HepG2 (cell line): ENCODE results near the gene RARA. TPM values are rescaled to one million over a fixed set of nuclear protein-coding genes. Genes with fewer than 3 reads are reported as not detected.

Experiments
- CBX5 ChIP-seq: sonication (generic); formaldehyde crosslinking; IDR thresholded peaks from 2 replicates; pipeline ENCODE4 v1.4.0; 2020; ENCODE audit warnings: missing genetic modification reagents, borderline replicate concordance
- GATAD1 ChIP-seq: IDR thresholded peaks from 2 replicates; pipeline ENCODE4 v1.6.1; 2016; ENCODE audit warnings: missing genetic modification reagents, missing compliant biosample characterization
- IKZF1 ChIP-seq: fragments of 450-650 bp; IDR thresholded peaks from 2 replicates; pipeline ENCODE4 v1.7.1; 2016
- KDM5A ChIP-seq: fragments of 200-600 bp; sonication (generic); IDR thresholded peaks from 2 replicates; pipeline ENCODE4 v1.7.0; 2018; ENCODE audit warnings: antibody characterized with exemption, mild to moderate bottlenecking, low read length, borderline replicate concordance
- NCOA5 ChIP-seq: sonication (generic); formaldehyde crosslinking; IDR thresholded peaks from 2 replicates; pipeline ENCODE4 v1.4.0; 2020; ENCODE audit warnings: missing genetic modification reagents
- NONO ChIP-seq, 2 experiments: fragments of 450-650 bp in 1 of 2; sonication (generic) in 1 of 2; formaldehyde crosslinking in 1 of 2; IDR thresholded peaks in 1 of 2; conservative IDR thresholded peaks in 1 of 2; 2 replicates each; pipeline versions ENCODE4 v1.6.1 to v1.8.0; 2017 to 2022; ENCODE audit warnings: mild to moderate bottlenecking in 1 of 2, missing genetic modification reagents in 1 of 2, moderate library complexity in 1 of 2
- RBM39 ChIP-seq: fragments of 200-400 bp; formaldehyde crosslinking; IDR thresholded peaks from one replicate; pipeline ENCODE4 v1.6.1; 2018; ENCODE audit warnings: antibody characterized with exemption, mild to moderate bottlenecking, low read depth, low read length; ENCODE audit not compliant: poor library complexity, severe bottlenecking
- SALL2 ChIP-seq: sonication (generic); formaldehyde crosslinking; IDR thresholded peaks from 2 replicates; pipeline ENCODE4 v1.8.1; 2023; ENCODE audit warnings: mild to moderate bottlenecking, missing genetic modification reagents, inconsistent platforms
- SATB2 ChIP-seq: sonication (generic); formaldehyde crosslinking; IDR thresholded peaks from 2 replicates; pipeline ENCODE4 v1.5.0; 2020; ENCODE audit warnings: missing genetic modification reagents
- ZNF124 ChIP-seq: sonication (generic); formaldehyde crosslinking; IDR thresholded peaks from 2 replicates; pipeline ENCODE4 v1.4.0; 2020; ENCODE audit warnings: missing genetic modification reagents
- ZNF263 ChIP-seq: sonication (generic); formaldehyde crosslinking; IDR thresholded peaks from 2 replicates; pipeline ENCODE4 v1.4.0; 2020; ENCODE audit warnings: missing genetic modification reagents
- ZNF44 ChIP-seq: sonication (generic); formaldehyde crosslinking; IDR thresholded peaks from 2 replicates; pipeline ENCODE4 v1.5.1; 2020; ENCODE audit warnings: mild to moderate bottlenecking, missing genetic modification reagents
- ZNF558 ChIP-seq: sonication (generic); formaldehyde crosslinking; IDR thresholded peaks from 2 replicates; pipeline ENCODE4 v1.9.0; 2022; ENCODE audit warnings: mild to moderate bottlenecking, missing genetic modification reagents, borderline replicate concordance
- ZNF761 ChIP-seq: sonication (generic); formaldehyde crosslinking; conservative IDR thresholded peaks from 2 replicates; pipeline ENCODE4 v1.4.0; 2020; ENCODE audit warnings: mild to moderate bottlenecking, missing genetic modification reagents
- ZNF772 ChIP-seq: sonication (generic); formaldehyde crosslinking; IDR thresholded peaks from 2 replicates; pipeline ENCODE4 v1.5.0; 2020; ENCODE audit warnings: mild to moderate bottlenecking, missing genetic modification reagents
- ZZZ3 ChIP-seq: sonication (generic); formaldehyde crosslinking; IDR thresholded peaks from 2 replicates; pipeline ENCODE4 v1.4.0; 2020; ENCODE audit warnings: missing genetic modification reagents, mild to moderate bottlenecking, borderline replicate concordance
- polyA plus RNA-seq, 8 experiments: library from polyadenylated mRNA; depleted of rRNA in 3 of 8; stranded (reverse) in 7 of 8; unstranded in 1 of 8; fragments of >200 nt; fragmentation: Illumina TruSeq in 4 of 8; extraction: Trizol in 4 of 8; gene quantifications; 2 replicates each; pipeline versions ENCODE4 v1.2.1 to v1.2.3, GENCODE V29; 2011 to 2016; ENCODE audit warnings: low read depth in 4 of 8, missing spikeins in 1 of 8, mixed read lengths in 1 of 8; ENCODE audit not compliant: insufficient read depth in 1 of 8
- total RNA-seq, 5 experiments: library from RNA; depleted of rRNA; stranded (reverse); fragments of >200 nt; fragmentation: Illumina TruSeq; extraction: Trizol; gene quantifications; 2 replicates each; pipeline ENCODE4 v1.2.3, GENCODE V29; 2016; ENCODE audit warnings: low read depth in 1 of 5
- TF ChIP-seq, protein P1 (sequence below): sonication (generic); formaldehyde crosslinking; IDR thresholded peaks from 2 replicates; pipeline ENCODE4 v1.5.0; 2020; ENCODE audit warnings: missing genetic modification reagents, mild to moderate bottlenecking, borderline replicate concordance
- TF ChIP-seq, protein P2 (sequence below): sonication (generic); formaldehyde crosslinking; IDR thresholded peaks from 2 replicates; pipeline ENCODE4 v1.9.0; 2022; ENCODE audit warnings: missing genetic modification reagents, mild to moderate bottlenecking, borderline replicate concordance
- TF ChIP-seq, protein P3 (sequence below): sonication (generic); formaldehyde crosslinking; IDR thresholded peaks from 2 replicates; pipeline ENCODE4 v1.8.1; 2023; ENCODE audit warnings: mild to moderate bottlenecking, moderate library complexity, missing genetic modification reagents
- TF ChIP-seq, protein P4 (sequence below): sonication (generic); formaldehyde crosslinking; IDR thresholded peaks from 2 replicates; pipeline ENCODE4 v1.4.0; 2020; ENCODE audit warnings: mild to moderate bottlenecking, missing genetic modification reagents, borderline replicate concordance

RARA gene
- total and polyA plus RNA-seq, 2 of the 13 experiments (the other 11 are each of a cell fraction or from before 2014, with no cell fraction given), result 6.4 to 8.6 TPM

DNA sequence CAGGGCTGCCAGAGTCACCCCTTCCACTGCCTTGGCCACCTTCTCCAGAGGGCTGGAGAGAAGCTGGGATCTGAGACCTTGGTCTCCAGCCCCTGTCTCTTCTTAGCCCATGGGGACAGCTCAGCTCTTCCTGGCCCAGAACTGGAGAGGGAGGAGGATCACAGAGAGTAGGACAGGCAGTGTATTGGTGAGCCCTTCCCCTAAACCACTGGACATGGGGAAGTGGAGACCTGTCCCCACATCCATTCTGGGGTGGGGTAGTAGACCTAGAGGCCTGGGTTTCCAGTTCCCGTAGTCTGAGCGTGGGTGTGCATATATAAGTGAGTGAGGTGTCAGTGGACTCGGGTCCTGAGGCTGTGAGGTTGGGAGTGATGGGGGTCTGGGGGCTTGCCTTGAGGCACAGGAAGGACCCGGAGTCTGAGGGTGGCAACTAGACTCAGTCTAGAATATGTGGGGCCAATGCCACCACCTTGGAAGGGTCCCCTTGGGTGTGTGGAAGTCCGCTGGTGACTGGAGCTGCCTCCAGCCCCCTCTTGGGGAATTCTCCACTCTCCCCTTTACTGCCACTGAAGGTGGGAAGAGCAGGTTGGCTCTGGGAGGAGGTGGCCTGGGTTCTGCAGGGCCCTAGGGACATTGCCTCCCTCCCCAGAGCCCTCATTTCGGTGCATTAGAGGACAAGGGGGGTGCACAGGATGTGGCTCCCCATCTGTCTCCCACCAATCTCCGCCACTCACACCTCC is 35.6 kb downstream of the RARA start (continued):
- no peak for TF ChIP-seq ZNF558 (CRISPR knock-in tag)
- TF ChIP-seq KDM5A, result no peak
- TF ChIP-seq, protein P1, sequence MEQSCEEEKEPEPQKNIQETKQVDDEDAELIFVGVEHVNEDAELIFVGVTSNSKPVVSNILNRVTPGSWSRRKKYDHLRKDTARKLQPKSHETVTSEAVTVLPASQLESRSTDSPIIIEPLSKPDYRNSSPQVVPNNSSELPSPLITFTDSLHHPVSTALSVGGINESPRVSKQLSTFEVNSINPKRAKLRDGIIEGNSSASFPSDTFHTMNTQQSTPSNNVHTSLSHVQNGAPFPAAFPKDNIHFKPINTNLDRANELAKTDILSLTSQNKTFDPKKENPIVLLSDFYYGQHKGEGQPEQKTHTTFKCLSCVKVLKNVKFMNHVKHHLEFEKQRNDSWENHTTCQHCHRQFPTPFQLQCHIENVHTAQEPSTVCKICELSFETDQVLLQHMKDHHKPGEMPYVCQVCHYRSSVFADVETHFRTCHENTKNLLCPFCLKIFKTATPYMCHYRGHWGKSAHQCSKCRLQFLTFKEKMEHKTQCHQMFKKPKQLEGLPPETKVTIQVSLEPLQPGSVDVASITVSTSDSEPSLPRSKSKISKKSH (CRISPR knock-in tag), result no peak
- TF ChIP-seq, protein P2, sequence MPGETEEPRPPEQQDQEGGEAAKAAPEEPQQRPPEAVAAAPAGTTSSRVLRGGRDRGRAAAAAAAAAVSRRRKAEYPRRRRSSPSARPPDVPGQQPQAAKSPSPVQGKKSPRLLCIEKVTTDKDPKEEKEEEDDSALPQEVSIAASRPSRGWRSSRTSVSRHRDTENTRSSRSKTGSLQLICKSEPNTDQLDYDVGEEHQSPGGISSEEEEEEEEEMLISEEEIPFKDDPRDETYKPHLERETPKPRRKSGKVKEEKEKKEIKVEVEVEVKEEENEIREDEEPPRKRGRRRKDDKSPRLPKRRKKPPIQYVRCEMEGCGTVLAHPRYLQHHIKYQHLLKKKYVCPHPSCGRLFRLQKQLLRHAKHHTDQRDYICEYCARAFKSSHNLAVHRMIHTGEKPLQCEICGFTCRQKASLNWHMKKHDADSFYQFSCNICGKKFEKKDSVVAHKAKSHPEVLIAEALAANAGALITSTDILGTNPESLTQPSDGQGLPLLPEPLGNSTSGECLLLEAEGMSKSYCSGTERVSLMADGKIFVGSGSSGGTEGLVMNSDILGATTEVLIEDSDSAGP (CRISPR knock-in tag), result no peak
- TF ChIP-seq ZNF761, result no peak
- TF ChIP-seq RBM39, result no peak
- TF ChIP-seq ZNF263 (CRISPR knock-in tag), result no peak; the same call in 1 of the 2 replicates
- no peak for TF ChIP-seq CBX5 (CRISPR knock-in tag)
- TF ChIP-seq GATAD1 (CRISPR knock-in tag), result no peak
- no peak for TF ChIP-seq NCOA5 (CRISPR knock-in tag)
- no peak for TF ChIP-seq SATB2 (CRISPR knock-in tag)
- TF ChIP-seq ZNF772 (CRISPR knock-in tag), result no peak
- no peak for TF ChIP-seq IKZF1
- TF ChIP-seq, protein P3, sequence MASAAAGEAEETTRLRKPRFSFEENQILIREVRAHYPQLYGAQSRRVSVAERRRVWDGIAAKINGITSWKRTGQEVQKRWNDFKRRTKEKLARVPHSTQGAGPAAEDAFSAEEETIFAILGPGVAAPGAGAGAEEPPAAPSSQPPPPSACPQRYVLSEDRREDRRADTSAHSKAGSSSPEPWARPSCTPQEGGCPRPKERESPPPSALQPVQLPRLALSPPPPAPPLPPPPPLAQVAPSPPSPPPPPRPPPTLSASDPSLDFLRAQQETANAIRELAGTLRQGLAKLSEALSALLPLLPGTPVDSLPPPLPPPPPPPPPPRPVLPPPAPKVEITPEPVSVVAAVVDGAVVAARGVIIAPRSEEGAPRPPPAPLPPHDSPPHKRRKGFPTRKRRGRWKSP (CRISPR knock-in tag), result no peak
- 0 out of 2 replicates have a peak, but pooled peaks have one; percentile 41 for TF ChIP-seq ZNF124
- TF ChIP-seq NONO (IDR thresholded peaks at IDR 0.05), result no peak
- no peak for TF ChIP-seq NONO (CRISPR knock-in tag; conservative IDR thresholded peaks at IDR 0.05)
- 0 out of 2 replicates have a peak, but pooled peaks have one; percentile 12 for TF ChIP-seq ZZZ3 (CRISPR knock-in tag)
- TF ChIP-seq SALL2 (CRISPR knock-in tag), result no peak
- TF ChIP-seq, protein P4, sequence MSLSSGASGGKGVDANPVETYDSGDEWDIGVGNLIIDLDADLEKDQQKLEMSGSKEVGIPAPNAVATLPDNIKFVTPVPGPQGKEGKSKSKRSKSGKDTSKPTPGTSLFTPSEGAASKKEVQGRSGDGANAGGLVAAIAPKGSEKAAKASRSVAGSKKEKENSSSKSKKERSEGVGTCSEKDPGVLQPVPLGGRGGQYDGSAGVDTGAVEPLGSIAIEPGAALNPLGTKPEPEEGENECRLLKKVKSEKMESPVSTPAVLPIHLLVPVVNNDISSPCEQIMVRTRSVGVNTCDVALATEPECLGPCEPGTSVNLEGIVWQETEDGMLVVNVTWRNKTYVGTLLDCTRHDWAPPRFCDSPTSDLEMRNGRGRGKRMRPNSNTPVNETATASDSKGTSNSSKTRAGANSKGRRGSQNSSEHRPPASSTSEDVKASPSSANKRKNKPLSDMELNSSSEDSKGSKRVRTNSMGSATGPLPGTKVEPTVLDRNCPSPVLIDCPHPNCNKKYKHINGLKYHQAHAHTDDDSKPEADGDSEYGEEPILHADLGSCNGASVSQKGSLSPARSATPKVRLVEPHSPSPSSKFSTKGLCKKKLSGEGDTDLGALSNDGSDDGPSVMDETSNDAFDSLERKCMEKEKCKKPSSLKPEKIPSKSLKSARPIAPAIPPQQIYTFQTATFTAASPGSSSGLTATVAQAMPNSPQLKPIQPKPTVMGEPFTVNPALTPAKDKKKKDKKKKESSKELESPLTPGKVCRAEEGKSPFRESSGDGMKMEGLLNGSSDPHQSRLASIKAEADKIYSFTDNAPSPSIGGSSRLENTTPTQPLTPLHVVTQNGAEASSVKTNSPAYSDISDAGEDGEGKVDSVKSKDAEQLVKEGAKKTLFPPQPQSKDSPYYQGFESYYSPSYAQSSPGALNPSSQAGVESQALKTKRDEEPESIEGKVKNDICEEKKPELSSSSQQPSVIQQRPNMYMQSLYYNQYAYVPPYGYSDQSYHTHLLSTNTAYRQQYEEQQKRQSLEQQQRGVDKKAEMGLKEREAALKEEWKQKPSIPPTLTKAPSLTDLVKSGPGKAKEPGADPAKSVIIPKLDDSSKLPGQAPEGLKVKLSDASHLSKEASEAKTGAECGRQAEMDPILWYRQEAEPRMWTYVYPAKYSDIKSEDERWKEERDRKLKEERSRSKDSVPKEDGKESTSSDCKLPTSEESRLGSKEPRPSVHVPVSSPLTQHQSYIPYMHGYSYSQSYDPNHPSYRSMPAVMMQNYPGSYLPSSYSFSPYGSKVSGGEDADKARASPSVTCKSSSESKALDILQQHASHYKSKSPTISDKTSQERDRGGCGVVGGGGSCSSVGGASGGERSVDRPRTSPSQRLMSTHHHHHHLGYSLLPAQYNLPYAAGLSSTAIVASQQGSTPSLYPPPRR (CRISPR knock-in tag), result no peak; the same call in 1 of the 2 replicates
- no peak for TF ChIP-seq ZNF44 (CRISPR knock-in tag)
